Measurements from ENCODE around the gene EDC4.

DNA sequence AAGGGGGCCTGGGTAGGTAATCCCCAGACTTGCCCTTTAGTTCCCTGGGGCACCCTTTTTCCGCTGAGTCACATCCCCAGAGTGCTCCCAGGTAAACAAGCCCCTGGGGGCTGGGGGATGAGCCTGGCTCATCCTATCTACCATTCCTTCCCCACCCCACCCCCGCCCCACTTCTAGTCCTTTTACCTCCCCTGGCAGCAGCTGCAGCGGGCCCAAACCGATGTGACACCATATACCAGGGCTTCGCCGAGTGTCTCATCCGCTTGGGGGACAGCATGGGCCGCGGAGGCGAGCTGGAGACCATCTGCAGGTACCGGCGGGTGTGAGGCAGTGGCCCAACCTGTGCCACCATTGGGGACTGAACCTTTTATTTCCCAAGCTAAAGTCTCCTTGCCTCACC, 12.7 kb downstream of the EDC4 start:
- TF ChIP-seq, protein P1, sequence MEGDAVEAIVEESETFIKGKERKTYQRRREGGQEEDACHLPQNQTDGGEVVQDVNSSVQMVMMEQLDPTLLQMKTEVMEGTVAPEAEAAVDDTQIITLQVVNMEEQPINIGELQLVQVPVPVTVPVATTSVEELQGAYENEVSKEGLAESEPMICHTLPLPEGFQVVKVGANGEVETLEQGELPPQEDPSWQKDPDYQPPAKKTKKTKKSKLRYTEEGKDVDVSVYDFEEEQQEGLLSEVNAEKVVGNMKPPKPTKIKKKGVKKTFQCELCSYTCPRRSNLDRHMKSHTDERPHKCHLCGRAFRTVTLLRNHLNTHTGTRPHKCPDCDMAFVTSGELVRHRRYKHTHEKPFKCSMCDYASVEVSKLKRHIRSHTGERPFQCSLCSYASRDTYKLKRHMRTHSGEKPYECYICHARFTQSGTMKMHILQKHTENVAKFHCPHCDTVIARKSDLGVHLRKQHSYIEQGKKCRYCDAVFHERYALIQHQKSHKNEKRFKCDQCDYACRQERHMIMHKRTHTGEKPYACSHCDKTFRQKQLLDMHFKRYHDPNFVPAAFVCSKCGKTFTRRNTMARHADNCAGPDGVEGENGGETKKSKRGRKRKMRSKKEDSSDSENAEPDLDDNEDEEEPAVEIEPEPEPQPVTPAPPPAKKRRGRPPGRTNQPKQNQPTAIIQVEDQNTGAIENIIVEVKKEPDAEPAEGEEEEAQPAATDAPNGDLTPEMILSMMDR (conservative IDR thresholded peaks at IDR 0.05; ENCODE audit: low read depth in 2 of 2) = no peak
- no peak for TF ChIP-seq CREB1 (CRISPR knock-in tag; IDR thresholded peaks at IDR 0.05; ENCODE audit: low read depth)

Data from GM23338 (cell line).